SU-DHL-6 (cell line): Measurements from ENCODE around the gene PODNL1.

ENCODE experiments used
- H2AFZ ChIP-seq: fragments of 200-600 bp; sonication (generic); 2 replicates; pipeline ENCODE4 v1.6.1; 2014; ENCODE audit warnings: low read depth, mild to moderate bottlenecking, moderate library complexity, mixed read lengths, antibody characterized with exemption, low read length; ENCODE audit not compliant: severe bottlenecking
- H3F3A ChIP-seq: fragments of 200-600 bp; shearing (Covaris generic); 2 replicates; pipeline ENCODE4 v1.6.0; 2016; ENCODE audit warnings: antibody characterized with exemption, mild to moderate bottlenecking; ENCODE audit not compliant: insufficient read depth
- H3K27ac ChIP-seq: fragments of 200-600 bp; sonication (generic); 2 replicates; pipeline ENCODE4 v1.5.1; 2016; ENCODE audit warnings: low read depth, mild to moderate bottlenecking, low read length, moderate library complexity, mixed read lengths
- H3K27me3 ChIP-seq: fragments of 200-600 bp; sonication (generic), shearing (Covaris generic); 2 replicates; pipeline ENCODE4 v1.6.0; 2014; ENCODE audit warnings: mild to moderate bottlenecking, low read length
- H3K36me3 ChIP-seq: fragments of 200-600 bp; sonication (generic); 2 replicates; pipeline ENCODE4 v1.6.1; 2014; ENCODE audit warnings: mild to moderate bottlenecking, low read length, mixed read lengths
- H3K4me2 ChIP-seq: fragments of 300-600, 200-600 bp; shearing (Covaris generic), sonication (generic); 2 replicates; pipeline ENCODE4 v1.6.0; 2014; ENCODE audit warnings: low read length, low read depth, mild to moderate bottlenecking; ENCODE audit not compliant: poor library complexity, severe bottlenecking
- H3K4me3 ChIP-seq: fragments of 200-600 bp; sonication (generic); 2 replicates; pipeline ENCODE4 v1.5.1; 2014; ENCODE audit warnings: antibody characterized with exemption, low read length, mild to moderate bottlenecking, mixed read lengths; ENCODE audit not compliant: insufficient read depth, poor library complexity, severe bottlenecking
- H3K79me2 ChIP-seq: fragments of 200-600 bp; sonication (generic); 2 replicates; pipeline ENCODE4 v1.6.1; 2014; ENCODE audit warnings: mild to moderate bottlenecking, low read length, moderate library complexity; ENCODE audit not compliant: insufficient read depth
- H3K9ac ChIP-seq: fragments of 200-600 bp; sonication (generic); 2 replicates; pipeline ENCODE4 v1.7.0; 2014; ENCODE audit warnings: mild to moderate bottlenecking, low read length
- H3K9me2 ChIP-seq: fragments of 200-600 bp; sonication (generic); replicated peaks from 2 replicates; pipeline ENCODE4 v1.6.1; 2014; ENCODE audit warnings: low read length; ENCODE audit not compliant: insufficient read depth
- H3K9me3 ChIP-seq: fragments of 200-600 bp; sonication (generic); 2 replicates; pipeline ENCODE4 v1.6.1; 2014; ENCODE audit warnings: low read length, mixed read lengths; ENCODE audit not compliant: insufficient read depth
- H4K20me1 ChIP-seq: fragments of 200-600 bp; sonication (generic); 2 replicates; pipeline ENCODE4 v1.6.1; 2014; ENCODE audit warnings: low read depth, mild to moderate bottlenecking, antibody characterized with exemption, low read length, moderate library complexity, mixed read lengths
- CTCF ChIP-seq: fragments of 200-600 bp; sonication (generic); IDR thresholded peaks from one replicate; pipeline ENCODE4 v1.5.1; 2017; ENCODE audit warnings: antibody characterized with exemption, mild to moderate bottlenecking, low read length, moderate library complexity; ENCODE audit not compliant: insufficient read depth, poor library complexity, severe bottlenecking
- EZH2phosphoT487 ChIP-seq: fragments of 200-600 bp; sonication (generic), shearing (Covaris generic); conservative IDR thresholded peaks from 2 replicates; pipeline ENCODE4 v1.6.1; 2018; ENCODE audit warnings: mild to moderate bottlenecking, antibody characterized with exemption, low read length, moderate library complexity, mixed read lengths

PODNL1 gene

DNA sequence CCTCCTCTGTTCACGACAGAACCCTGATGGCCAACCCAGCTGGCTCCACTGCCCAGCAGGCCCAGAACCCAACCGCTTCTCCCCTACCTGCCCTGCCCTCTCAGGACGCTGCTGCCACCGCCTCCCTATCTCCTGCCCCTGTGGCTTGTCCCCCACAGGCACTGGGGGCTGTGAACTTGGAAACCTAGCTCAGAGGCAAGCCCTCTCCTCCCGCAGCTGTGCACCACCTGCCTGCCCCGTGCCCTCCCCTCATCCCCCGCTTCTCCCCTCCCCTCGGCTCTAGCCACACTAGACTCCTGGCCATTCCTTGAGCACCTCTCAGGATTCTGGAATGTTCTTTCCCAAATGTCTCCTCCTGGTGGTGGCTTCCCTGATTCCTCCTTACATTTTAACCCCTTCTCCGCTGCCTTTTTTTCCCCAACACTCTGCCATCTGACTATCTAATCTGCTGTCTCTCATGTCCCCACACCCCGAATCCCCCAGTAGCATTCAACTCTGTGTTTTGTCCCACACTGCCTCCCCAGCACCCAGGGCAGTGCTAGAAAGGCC is 54.6 kb downstream of the PODNL1 start:
- Histone ChIP-seq H3F3A (no peaks in the 10 kb centered on the region), H3K9ac (no peak overlapping the region)
- no peak for TF ChIP-seq CTCF
- TF ChIP-seq EZH2phosphoT487: no peak

DNA sequence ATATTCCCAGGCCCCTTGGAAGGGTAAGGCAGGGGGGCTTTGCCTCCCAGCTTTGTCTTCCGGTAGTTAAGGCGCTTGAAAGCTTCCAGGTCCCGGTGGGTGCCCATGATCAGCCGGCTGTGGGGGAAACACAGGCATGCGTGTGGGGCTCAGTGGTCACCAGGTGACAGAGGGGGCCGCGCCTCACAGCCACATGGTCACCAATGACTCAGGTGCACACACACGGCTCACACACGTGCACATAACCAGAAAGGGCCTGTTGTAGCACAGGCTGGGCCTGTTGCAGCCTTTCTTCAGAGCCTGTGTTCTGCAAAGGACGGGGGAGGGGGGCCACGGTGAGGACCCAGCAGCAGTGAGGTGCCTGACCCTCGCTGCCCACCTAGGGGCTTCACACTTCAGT is 55.4 kb downstream of the PODNL1 start:
- Histone ChIP-seq H3K79me2 (no peaks in the 10 kb centered on the region), H4K20me1 (no peaks in the 10 kb centered on the region), H3K4me2 (no peak overlapping the region), H3K36me3 (no peaks in the 10 kb centered on the region), H3F3A (no peaks in the 10 kb centered on the region), H3K27me3 (no peaks in the 10 kb centered on the region), H3K9me2 (no peaks in the 10 kb centered on the region), H3K27ac (no peak overlapping the region), H2AFZ (no peak overlapping the region), H3K9ac (no peak overlapping the region), H3K9me3 (no peaks in the 10 kb centered on the region), H3K4me3 (no peak overlapping the region)
- TF ChIP-seq EZH2phosphoT487 (no peak), CTCF (no peak)

More for the DNA sequence above, 54.6 kb downstream of the PODNL1 start:
- H3K4me3 ChIP-seq: no peak overlapping the region
- H3K79me2 ChIP-seq: no peaks in the 10 kb centered on the region
- H3K27me3 ChIP-seq: no peaks in the 10 kb centered on the region
- no peak overlapping the region for H2AFZ ChIP-seq
- H3K9me2 ChIP-seq: no peaks in the 10 kb centered on the region
- H3K27ac ChIP-seq: no peak overlapping the region
- H4K20me1 ChIP-seq: no peaks in the 10 kb centered on the region
- H3K36me3 ChIP-seq: no peaks in the 10 kb centered on the region
- no peaks in the 10 kb centered on the region for H3K9me3 ChIP-seq
- no peak overlapping the region for H3K4me2 ChIP-seq

- TF ChIP-seq EZH2phosphoT487 (no peak), CTCF (no peak)
- no peaks in the 10 kb centered on the region for H3F3A ChIP-seq
- no peak overlapping the region for H3K4me3 ChIP-seq
- H3K79me2 ChIP-seq: no peaks in the 10 kb centered on the region
- no peaks in the 10 kb centered on the region for H3K9me2 ChIP-seq
- H3K9me3 ChIP-seq: no peaks in the 10 kb centered on the region
- H2AFZ ChIP-seq: no peak overlapping the region
- no peaks in the 10 kb centered on the region for H3K27me3 ChIP-seq
- no peak overlapping the region for H3K4me2 ChIP-seq
- no peak overlapping the region for H3K9ac ChIP-seq
- no peaks in the 10 kb centered on the region for H4K20me1 ChIP-seq
- H3K27ac ChIP-seq: no peak overlapping the region
- H3K36me3 ChIP-seq: no peaks in the 10 kb centered on the region
These were observed 55.8 kb downstream of the PODNL1 start for GRCh38 chr19:13882419-13882795.
